DOHH2 (cell line): ENCODE data around the gene NEURL2.

ENCODE experiments used
- H3F3A ChIP-seq: fragments of 200-600 bp; sonication (generic), shearing (Covaris generic); 2 replicates; pipeline ENCODE4 v1.6.0; 2016; ENCODE audit warnings: antibody characterized with exemption, mild to moderate bottlenecking; ENCODE audit not compliant: control insufficient read depth, insufficient read depth
- H3K27ac ChIP-seq: fragments of 200-600 bp; sonication (generic); 2 replicates; pipeline ENCODE4 v1.5.1; 2014; ENCODE audit warnings: low read depth, mild to moderate bottlenecking, low read length, moderate library complexity
- H3K27me3 ChIP-seq: fragments of 200-600 bp; sonication (generic); 2 replicates; pipeline ENCODE4 v1.6.1; 2014; ENCODE audit warnings: mild to moderate bottlenecking, low read length, mixed read lengths; ENCODE audit not compliant: control insufficient read depth
- H3K36me3 ChIP-seq: fragments of 200-600 bp; sonication (generic); 2 replicates; pipeline ENCODE4 v1.6.1; 2014; ENCODE audit warnings: mild to moderate bottlenecking, low read length, moderate library complexity, mixed read lengths; ENCODE audit not compliant: control insufficient read depth
- H3K4me1 ChIP-seq: fragments of 200-600 bp; sonication (generic); 2 replicates; pipeline ENCODE4 v1.6.1; 2014; ENCODE audit warnings: mild to moderate bottlenecking, low read length, mixed read lengths; ENCODE audit not compliant: control insufficient read depth
- H3K4me2 ChIP-seq: fragments of 200-600 bp; sonication (generic); 2 replicates; pipeline ENCODE4 v1.6.0; 2014; ENCODE audit warnings: mild to moderate bottlenecking, low read length, moderate library complexity
- H3K4me3 ChIP-seq: fragments of 200-600 bp; sonication (generic); 2 replicates; pipeline ENCODE4 v1.5.1; 2014; ENCODE audit warnings: mild to moderate bottlenecking, low read length, mixed read lengths
- H3K79me2 ChIP-seq: fragments of 200-600 bp; sonication (generic); 2 replicates; pipeline ENCODE4 v1.6.1; 2014; ENCODE audit warnings: mild to moderate bottlenecking, low read length, mixed read lengths; ENCODE audit not compliant: control insufficient read depth
- H3K9me2 ChIP-seq: fragments of 200-600 bp; sonication (generic); replicated peaks from 2 replicates; pipeline ENCODE4 v1.6.1; 2014; ENCODE audit warnings: mild to moderate bottlenecking, low read length, mixed read lengths; ENCODE audit not compliant: control insufficient read depth
- H3K9me3 ChIP-seq: fragments of 200-600 bp; sonication (generic); 2 replicates; pipeline ENCODE4 v1.6.1; 2014; ENCODE audit warnings: antibody characterized with exemption, low read length, mixed read lengths; ENCODE audit not compliant: control insufficient read depth, insufficient read depth
- H4K20me1 ChIP-seq: fragments of 200-600 bp; sonication (generic); 2 replicates; pipeline ENCODE4 v1.6.0; 2014; ENCODE audit warnings: low read depth, mild to moderate bottlenecking, antibody characterized with exemption, low read length, moderate library complexity; ENCODE audit not compliant: control insufficient read depth, insufficient read depth
- EZH2phosphoT487 ChIP-seq: fragments of 200-600 bp; sonication (generic); IDR thresholded peaks from 2 replicates; pipeline ENCODE4 v1.6.1; 2017; ENCODE audit warnings: borderline replicate concordance, mild to moderate bottlenecking, antibody characterized with exemption, low read length, moderate library complexity, mixed read lengths
- TF ChIP-seq, protein P1 (sequence below): fragments of 200-600 bp; sonication (generic); IDR thresholded peaks from one replicate; pipeline ENCODE4 v1.5.1; 2014; ENCODE audit warnings: antibody characterized with exemption, mild to moderate bottlenecking, low read depth, low read length; ENCODE audit not compliant: poor library complexity, severe bottlenecking

The NEURL2 gene

DNA sequence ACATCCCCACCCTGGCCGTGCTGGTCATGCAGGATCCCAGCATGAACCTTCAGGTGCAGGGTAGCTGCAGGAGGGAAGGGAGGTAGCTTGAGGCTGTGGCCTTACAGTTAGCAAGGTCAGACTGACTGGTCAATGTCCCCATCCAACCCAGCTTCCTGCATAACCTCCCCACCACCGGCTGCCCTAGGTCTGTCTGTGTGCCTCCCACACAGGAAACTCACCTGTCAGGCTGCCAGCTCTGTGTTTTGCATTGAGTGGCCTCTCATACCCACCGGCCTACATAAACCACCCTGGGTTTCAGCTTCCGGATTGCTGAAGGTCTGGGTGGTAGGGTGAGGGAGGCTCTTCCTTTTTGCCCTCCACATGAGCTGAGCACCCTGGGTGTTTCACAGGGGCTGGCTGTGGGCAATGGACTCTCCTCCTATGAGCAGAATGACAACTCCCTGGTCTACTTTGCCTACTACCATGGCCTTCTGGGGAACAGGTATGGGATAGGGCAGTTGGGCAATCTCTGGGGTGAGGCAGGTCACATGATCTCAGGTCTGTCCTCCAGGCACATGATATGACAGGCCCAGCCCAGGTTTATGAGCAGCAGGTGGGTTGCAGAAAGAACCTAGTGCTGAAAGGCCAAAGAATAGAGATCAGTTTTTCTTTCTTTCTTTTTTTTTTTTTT, 2.0 kb upstream of the NEURL2 start:
- no peaks in the 10 kb centered on the region for H3K79me2 ChIP-seq
- H3K4me1 ChIP-seq: peaks cover 23% of the 10 kb centered on the region
- H4K20me1 ChIP-seq: no peaks in the 10 kb centered on the region
- H3K9me3 ChIP-seq: no peaks in the 10 kb centered on the region
- no peaks in the 10 kb centered on the region for H3K36me3 ChIP-seq
- H3K4me2 ChIP-seq: no peak overlapping the region
- no peaks in the 10 kb centered on the region for H3F3A ChIP-seq
- H3K4me3 ChIP-seq: no peak overlapping the region
- no peaks in the 10 kb centered on the region for H3K9me2 ChIP-seq
- no peaks in the 10 kb centered on the region for H3K27me3 ChIP-seq
- H3K27ac ChIP-seq: no peak overlapping the region
- TF ChIP-seq, protein P1, sequence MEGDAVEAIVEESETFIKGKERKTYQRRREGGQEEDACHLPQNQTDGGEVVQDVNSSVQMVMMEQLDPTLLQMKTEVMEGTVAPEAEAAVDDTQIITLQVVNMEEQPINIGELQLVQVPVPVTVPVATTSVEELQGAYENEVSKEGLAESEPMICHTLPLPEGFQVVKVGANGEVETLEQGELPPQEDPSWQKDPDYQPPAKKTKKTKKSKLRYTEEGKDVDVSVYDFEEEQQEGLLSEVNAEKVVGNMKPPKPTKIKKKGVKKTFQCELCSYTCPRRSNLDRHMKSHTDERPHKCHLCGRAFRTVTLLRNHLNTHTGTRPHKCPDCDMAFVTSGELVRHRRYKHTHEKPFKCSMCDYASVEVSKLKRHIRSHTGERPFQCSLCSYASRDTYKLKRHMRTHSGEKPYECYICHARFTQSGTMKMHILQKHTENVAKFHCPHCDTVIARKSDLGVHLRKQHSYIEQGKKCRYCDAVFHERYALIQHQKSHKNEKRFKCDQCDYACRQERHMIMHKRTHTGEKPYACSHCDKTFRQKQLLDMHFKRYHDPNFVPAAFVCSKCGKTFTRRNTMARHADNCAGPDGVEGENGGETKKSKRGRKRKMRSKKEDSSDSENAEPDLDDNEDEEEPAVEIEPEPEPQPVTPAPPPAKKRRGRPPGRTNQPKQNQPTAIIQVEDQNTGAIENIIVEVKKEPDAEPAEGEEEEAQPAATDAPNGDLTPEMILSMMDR: no peak
- no peak for TF ChIP-seq EZH2phosphoT487

DNA sequence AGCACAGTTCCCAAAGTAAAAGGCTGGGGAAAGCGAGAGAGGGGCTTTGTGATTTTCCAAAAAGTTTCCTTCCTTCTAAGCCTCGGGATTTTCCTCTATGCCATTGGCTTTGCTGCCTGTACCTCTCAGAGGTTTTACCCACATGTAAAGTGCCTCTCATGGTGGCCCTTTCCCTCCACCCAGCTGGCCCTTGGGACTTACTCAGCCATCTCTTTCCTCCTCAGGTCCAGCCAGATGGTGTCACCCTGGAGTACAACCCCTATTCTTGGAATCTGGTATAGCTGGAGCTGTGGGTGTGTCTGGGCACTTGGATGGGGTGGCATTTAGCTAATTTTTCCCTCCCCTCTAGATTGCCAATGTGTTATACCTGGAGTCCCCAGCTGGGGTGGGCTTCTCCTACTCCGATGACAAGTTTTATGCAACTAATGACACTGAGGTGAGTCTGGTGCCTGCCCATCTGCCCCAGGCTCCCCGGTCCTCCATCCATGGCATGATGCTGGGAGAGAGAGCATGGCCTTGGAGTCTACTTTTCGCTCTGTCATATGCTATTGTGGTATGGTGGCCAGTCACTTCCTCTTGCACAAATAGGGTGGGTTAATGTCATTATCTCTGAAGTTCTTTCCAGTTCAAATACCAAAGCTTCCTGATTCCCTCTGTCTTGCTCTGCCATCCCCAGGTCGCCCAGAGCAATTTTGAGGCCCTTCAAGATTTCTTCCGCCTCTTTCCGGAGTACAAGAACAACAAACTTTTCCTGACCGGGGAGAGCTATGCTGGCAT, 1.2 kb upstream of the NEURL2 start:
- Histone ChIP-seq H3K4me3 (peak overlapping the region; percentile 83), H3K27me3 (no peaks in the 10 kb centered on the region), H3K27ac (no peak overlapping the region), H4K20me1 (no peaks in the 10 kb centered on the region), H3K79me2 (no peaks in the 10 kb centered on the region), H3F3A (no peaks in the 10 kb centered on the region), H3K36me3 (no peaks in the 10 kb centered on the region), H3K9me3 (no peaks in the 10 kb centered on the region), H3K4me2 (peak overlapping the region; percentile 82), H3K9me2 (no peaks in the 10 kb centered on the region), H3K4me1 (peaks cover 23% of the 10 kb centered on the region)
- TF ChIP-seq EZH2phosphoT487: no peak
- TF ChIP-seq, protein P1: no peak

DNA sequence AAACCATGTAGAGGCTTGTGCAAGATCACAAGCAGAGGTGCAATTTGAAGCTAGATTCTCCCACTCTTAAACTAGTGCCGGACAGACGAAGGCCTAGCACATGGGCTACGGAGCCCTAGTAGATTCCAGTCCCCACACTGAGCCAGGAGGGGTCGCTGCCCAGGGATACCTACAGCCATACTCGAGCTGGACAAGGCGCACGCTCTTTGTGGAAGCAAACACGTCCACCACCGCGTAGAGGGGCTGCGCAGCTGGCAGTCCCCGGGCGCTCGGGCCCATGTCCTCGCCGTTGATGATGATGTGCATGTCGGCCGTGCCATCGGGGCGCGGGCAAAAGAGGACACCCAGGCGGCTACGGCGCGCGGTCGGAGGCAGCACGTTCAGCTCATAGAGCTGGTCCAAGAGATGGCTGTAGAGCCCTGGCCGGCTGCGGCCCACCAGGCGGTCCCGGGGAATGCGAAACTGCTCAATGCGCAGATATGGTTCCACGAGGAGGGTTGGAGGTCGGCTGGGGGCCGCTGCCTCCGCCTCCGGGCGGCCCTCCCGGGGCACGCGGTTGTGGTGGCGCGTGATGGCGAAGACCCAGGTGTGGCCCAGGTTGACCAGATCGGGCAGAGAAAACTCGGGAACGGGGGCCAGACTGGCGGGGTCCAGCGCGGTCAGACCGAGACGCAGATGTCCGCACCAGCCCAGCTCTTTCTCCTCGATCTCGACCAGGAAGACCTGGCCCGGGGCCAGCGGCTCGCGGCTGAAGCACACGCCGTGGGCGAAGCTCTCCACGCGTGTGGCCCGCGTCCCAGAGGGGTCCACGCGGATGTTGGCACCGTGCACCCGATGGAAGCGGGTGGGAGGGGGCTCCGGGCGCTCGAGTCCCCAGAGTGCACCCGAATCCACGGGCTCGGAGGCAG, 677 bp downstream of the NEURL2 start:
- H3K36me3 ChIP-seq: peaks cover 5% of the 10 kb centered on the region
- no peaks in the 10 kb centered on the region for H4K20me1 ChIP-seq
- H3K27ac ChIP-seq: no peak overlapping the region
- H3K27me3 ChIP-seq: no peaks in the 10 kb centered on the region
- no peaks in the 10 kb centered on the region for H3K79me2 ChIP-seq
- no peaks in the 10 kb centered on the region for H3K9me3 ChIP-seq
- peaks cover 23% of the 10 kb centered on the region for H3K4me1 ChIP-seq
- H3K4me2 ChIP-seq: peak overlapping the region; percentile 82
- H3K4me3 ChIP-seq: peak overlapping the region; percentile 83
- H3K9me2 ChIP-seq: no peaks in the 10 kb centered on the region
- TF ChIP-seq, protein P1: peak; percentile 48
- TF ChIP-seq EZH2phosphoT487: no peak
- no peaks in the 10 kb centered on the region for H3F3A ChIP-seq
